ENCODE results near the gene ZNF821. TPM values are rescaled to one million over a fixed set of nuclear protein-coding genes. Genes with fewer than 3 reads are reported as not detected.

Gene ZNF821
- total RNA-seq, 1 donor from 2014 or later: not detected

DNA sequence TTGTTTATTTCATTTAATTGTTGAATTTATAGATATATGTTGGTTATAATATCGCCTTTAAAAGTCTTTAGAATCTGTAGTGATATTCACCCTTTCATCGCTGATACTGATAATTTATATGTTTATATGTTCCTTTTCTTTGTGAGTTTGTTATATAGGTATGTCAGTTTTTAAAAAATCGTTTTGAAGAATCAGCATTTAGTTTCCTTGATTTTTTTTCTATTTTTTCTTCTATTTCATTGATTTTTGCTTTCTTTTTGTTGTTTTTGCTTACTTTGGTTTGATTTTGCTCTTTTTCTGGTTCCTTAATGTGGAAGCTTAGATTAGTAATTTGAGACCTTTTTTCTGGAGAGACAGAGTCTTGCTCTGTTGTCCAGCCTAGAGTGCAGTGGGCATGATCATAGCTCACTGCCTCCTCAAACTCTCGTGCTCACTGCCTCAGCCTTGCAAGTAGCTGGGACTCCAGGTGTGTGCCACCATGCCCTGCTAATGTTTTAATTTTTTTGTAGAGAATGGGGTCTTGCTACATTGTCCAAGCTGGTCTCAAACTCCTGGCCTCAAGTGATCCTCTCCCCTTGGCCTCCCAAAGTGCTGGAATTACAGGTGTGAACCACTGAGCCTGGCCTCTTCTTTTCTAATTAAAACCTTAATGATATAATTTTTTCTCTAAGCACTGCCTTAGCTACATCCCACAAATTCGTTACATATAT lies 18.8 kb upstream of the ZNF821 start:
- peaks cover 0 to 2% of the 10 kb centered on the region in 2 donors for H3K36me3 ChIP-seq
- no peaks in the 10 kb centered on the region for H3K9me3 ChIP-seq
- H3K4me1 ChIP-seq: peaks cover 0 to 20% of the 10 kb centered on the region in 2 donors
- H3K27ac ChIP-seq: no peak overlapping the region
- H3K27me3 ChIP-seq: no peaks in the 10 kb centered on the region
- intact Hi-C loops (cut with DNase I): no loop called here
- H3K4me3 ChIP-seq: no peak overlapping the region
- TF ChIP-seq, protein P1, sequence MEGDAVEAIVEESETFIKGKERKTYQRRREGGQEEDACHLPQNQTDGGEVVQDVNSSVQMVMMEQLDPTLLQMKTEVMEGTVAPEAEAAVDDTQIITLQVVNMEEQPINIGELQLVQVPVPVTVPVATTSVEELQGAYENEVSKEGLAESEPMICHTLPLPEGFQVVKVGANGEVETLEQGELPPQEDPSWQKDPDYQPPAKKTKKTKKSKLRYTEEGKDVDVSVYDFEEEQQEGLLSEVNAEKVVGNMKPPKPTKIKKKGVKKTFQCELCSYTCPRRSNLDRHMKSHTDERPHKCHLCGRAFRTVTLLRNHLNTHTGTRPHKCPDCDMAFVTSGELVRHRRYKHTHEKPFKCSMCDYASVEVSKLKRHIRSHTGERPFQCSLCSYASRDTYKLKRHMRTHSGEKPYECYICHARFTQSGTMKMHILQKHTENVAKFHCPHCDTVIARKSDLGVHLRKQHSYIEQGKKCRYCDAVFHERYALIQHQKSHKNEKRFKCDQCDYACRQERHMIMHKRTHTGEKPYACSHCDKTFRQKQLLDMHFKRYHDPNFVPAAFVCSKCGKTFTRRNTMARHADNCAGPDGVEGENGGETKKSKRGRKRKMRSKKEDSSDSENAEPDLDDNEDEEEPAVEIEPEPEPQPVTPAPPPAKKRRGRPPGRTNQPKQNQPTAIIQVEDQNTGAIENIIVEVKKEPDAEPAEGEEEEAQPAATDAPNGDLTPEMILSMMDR (IDR thresholded peaks at IDR 0.05): no peak
- no peak for DNase-seq (ENCODE audit: low spot score in 2 of 2)

DNA sequence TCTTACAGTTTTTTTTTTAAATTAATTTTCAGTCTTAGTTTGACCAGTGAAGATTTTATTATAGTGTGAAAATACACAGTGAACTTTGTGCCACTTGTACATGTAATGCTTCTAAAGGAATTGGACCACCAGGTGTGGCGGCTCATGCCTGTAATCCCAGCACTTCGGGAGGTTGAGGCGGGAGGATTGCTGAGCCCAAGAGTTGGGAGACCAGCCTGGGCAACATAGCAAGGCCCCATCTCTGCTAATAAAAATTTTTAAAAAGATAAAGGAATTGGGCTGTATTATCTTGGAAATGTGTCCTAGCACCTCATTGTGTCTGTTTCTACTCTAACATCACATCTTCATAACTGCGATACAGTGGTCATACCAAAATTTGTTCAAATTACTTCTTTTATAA lies 15.2 kb upstream of the ZNF821 start:
- no peaks in the 10 kb centered on the region for H3K27me3 ChIP-seq
- peak overlapping the region; percentile 51 to 52 for H3K27ac ChIP-seq
- intact Hi-C loops (cut with DNase I): loop anchor here (10.0 kb wide), 1 partner anchor 1036 kb away; no protein-coding TSS in a partner anchor
- H3K36me3 ChIP-seq: peaks cover 0 to 6% of the 10 kb centered on the region in 2 donors
- H3K9me3 ChIP-seq: no peaks in the 10 kb centered on the region
- H3K4me3 ChIP-seq: no peak overlapping the region
- TF ChIP-seq, protein P1 (IDR thresholded peaks at IDR 0.05): no peak
- peaks cover 0 to 32% of the 10 kb centered on the region in 2 donors for H3K4me1 ChIP-seq
- no peak for DNase-seq (ENCODE audit: low spot score in 2 of 2)

DNA sequence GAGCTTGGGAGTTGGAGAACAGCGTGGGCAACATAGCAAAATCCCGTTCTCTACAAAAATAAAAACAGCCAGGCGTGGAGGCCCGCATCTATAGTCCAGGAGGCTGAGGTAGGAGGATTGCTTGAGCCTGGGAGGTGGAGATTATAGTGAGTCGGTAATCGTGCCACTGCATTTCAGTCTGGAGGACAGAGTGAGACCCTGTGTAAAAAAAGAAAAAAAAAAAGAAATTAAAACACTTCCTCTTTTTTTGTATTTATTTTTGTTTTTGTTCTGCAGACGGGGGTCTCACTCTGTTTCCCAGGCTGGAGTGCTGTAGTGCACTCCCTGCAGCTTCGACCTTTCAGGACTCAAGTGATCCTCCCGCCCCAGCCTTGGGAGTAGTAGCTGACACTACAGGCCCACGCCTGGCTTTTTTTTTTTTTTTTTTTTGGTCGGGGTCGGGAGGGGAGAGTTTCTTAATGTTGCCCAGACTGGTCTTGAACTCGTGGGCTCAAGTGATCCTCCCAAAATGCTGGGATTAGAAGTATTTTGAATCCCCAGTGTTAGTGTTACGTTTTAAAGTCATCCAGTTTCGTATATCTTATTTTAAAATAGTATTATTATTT lies 12.9 kb upstream of the ZNF821 start:
- peak overlapping the region; percentile 71 to 81 for H3K4me3 ChIP-seq
- H3K36me3 ChIP-seq: peaks cover 0 to 6% of the 10 kb centered on the region in 2 donors
- peak overlapping the region; percentile 94 to 97 for H3K27ac ChIP-seq
- TF ChIP-seq, protein P1 (IDR thresholded peaks at IDR 0.05): no peak
- peaks cover 0 to 34% of the 10 kb centered on the region in 2 donors for H3K4me1 ChIP-seq
- intact Hi-C loops (cut with DNase I): loop anchor here (10.0 kb wide), 1 partner anchor 1038 kb away; no protein-coding TSS in a partner anchor
- no peaks in the 10 kb centered on the region for H3K27me3 ChIP-seq
- H3K9me3 ChIP-seq: no peaks in the 10 kb centered on the region
- DNase-seq (ENCODE audit: low spot score in 2 of 2): no peak

DNA sequence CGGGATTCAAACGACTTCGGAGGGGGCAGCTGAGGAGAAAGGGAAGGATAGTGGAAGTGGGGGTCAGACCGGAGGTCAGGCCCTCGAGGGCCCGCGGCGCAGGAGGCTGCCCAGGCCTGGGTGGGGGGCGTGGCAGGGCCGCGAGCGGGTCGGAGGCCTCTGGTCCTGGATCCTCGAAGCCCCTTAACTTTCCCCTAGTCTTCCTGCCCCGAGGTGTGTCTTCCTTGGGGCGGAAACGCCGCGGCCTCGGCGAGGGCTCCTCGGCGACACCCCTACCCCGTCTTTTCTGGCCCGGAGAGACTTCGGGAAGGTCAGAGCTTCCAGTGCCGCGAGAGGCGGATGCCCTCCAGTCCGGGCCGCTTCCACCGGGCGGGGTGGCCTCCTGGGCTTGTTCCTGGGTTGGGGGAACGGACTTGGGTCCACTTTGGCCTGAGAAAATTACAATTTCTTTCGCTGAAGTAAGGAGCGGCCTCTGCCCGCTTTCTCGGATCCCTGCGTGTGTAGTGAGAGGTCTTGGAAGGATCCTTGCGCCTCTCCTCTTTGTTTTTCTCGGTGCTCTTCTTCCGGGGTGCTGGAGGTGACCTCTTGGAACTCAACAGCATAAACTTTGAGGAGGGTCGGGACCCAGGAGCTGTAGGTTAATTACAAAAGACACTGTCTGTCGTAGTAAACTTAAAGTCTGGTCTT lies 11.8 kb upstream of the ZNF821 start:
- Histone ChIP-seq H3K27ac (peak overlapping the region; percentile 94 to 97), H3K4me1 (peaks cover 0 to 32% of the 10 kb centered on the region in 2 donors), H3K27me3 (no peaks in the 10 kb centered on the region), H3K4me3 (peak overlapping the region; percentile 71 to 81), H3K9me3 (no peaks in the 10 kb centered on the region), H3K36me3 (peaks cover 0 to 6% of the 10 kb centered on the region in 2 donors)
- TF ChIP-seq, protein P1 (IDR thresholded peaks at IDR 0.05): no peak
- DNase-seq (ENCODE audit: low spot score in 2 of 2): no peak
- intact Hi-C loops (cut with DNase I): loop anchor here (1.0 to 10.0 kb wide), 8 partner anchors 12 to 1039 kb away; partner anchors contain the start of genes AP1G1, ATXN1L, DHODH and ZNF821

DNA sequence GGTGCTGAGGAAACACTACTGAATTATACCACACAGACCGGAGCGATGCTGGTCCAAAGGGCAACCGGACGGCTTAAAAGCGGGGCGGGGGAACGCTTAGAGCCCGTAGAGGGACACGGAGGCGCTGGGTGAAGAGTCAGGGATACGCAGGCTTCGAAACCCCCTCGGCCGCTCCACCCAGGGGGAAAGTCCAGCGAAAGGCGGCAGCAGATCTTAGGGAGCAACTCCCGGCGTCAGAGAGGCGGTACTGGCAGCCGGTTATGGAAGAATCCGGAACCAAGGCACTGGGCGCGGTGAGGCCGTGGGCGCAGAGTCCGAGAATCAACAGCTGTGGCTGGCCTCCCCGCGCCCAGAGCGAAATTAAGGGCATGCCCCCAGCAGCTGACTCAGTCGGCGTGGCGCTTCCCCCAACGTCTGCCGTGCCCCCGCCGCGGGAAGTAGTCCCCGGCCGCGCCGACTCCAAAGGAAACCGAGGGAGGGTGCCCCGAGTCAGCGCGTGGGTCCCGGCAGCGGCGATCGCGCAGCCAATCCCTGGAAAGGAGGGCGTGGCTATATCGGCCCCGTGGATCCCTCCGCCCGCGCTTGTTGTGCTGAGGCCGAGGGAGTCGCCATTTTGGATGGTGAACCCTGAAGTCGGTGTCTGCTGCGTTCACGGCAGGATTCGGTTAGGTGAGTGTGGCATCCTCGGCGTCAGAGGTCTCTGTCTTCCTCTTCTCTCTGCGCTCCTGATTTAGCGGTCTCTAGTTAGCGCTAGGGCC lies 11.1 kb upstream of the ZNF821 start, which contains the start of gene IST1:
Gene IST1, plus strand, starts transcription at position 611 of the 758 bp plus-strand sequence. CDS start 20,110 bp downstream, outside the sequence.
- Histone ChIP-seq H3K4me3 (peak within 1 kb of the TSS; percentile 71 to 81), H3K9me3 (no peaks in the 10 kb centered on the region), H3K36me3 (peaks cover 0 to 6% of the 10 kb centered on the region in 2 donors), H3K27ac (peak within 1 kb of the TSS; percentile 94 to 97), H3K27me3 (no peaks in the 10 kb centered on the region), H3K4me1 (peaks cover 0 to 32% of the 10 kb centered on the region in 2 donors)
- intact Hi-C loops (cut with DNase I): loop anchor here (1.0 to 10.0 kb wide), 8 partner anchors 11 to 1040 kb away; partner anchors contain the start of genes AP1G1, ATXN1L, DHODH and ZNF821
- peak; percentile 91 to 99 for DNase-seq (ENCODE audit: low spot score in 2 of 2)
- TF ChIP-seq, protein P1 (IDR thresholded peaks at IDR 0.05): no peak

Data from ascending aorta (tissue), 2 donors.